Measurements from ENCODE around the gene EHF. TPM values are rescaled to one million over a fixed set of nuclear protein-coding genes. Genes with fewer than 3 reads are reported as not detected.

The EHF gene
- polyA plus RNA-seq, 1 donor from 2014 or later = 0.17 TPM

DNA sequence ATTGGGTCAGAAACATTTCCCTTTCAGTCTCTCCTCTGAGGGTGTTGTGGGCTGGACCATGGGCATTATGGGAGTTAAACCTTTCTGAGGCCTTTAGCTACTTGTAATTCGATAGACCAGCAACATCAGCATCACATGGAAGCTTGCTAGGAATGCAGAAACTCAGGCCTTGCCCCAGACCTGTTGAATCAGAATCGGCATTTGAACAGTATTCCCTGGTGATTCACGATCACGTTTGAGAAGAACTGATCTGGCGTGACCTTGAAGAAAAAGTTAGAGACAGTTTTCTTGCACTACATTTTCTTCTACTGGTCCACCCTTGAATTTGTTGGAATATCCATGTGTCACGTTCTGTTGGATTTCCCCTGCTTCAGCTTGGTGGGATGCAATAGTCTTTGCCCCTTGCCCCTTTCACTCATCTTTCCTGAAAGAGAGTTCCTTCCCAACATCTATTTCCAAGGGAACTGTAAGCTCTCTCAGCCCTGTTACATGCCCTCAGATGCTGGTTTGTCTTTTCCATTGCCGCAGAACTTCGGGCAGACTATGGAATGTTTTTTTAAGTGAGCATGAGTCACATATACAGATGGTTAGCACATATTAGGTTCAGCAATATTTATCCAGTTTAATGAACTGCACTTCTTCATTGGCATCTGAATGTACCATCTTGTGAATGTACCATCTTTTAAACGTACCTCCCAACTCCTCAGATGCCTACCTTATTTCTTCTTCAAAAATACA lies 23.9 kb downstream of the EHF start:
- Histone ChIP-seq H3K9ac (ENCODE audit: low read length) (no peak overlapping the region), H3K27ac (ENCODE audit: low read length) (no peak overlapping the region), H3K4me3 (ENCODE audit: low read length) (no peak overlapping the region), H3K9me2 (ENCODE audit: insufficient read depth, low read length) (no peaks in the 10 kb centered on the region), H3K9me3 (ENCODE audit: low read length) (no peaks in the 10 kb centered on the region), H3K4me2 (ENCODE audit: low read length) (no peak overlapping the region), H2AFZ (ENCODE audit: low read depth, low read length) (no peak overlapping the region), H3K79me2 (replicated peaks; ENCODE audit: insufficient read depth, low read length) (no peaks in the 10 kb centered on the region), H3K27me3 (ENCODE audit: insufficient read depth, low read depth, low read length) (no peaks in the 10 kb centered on the region), H4K20me1 (ENCODE audit: insufficient read depth) (no peaks in the 10 kb centered on the region), H3K36me3 (ENCODE audit: insufficient read depth, low read length) (no peaks in the 10 kb centered on the region), H3F3A (ENCODE audit: insufficient read depth, low read length, poor library complexity, severe bottlenecking) (no peaks in the 10 kb centered on the region)
- TF ChIP-seq, protein P1, sequence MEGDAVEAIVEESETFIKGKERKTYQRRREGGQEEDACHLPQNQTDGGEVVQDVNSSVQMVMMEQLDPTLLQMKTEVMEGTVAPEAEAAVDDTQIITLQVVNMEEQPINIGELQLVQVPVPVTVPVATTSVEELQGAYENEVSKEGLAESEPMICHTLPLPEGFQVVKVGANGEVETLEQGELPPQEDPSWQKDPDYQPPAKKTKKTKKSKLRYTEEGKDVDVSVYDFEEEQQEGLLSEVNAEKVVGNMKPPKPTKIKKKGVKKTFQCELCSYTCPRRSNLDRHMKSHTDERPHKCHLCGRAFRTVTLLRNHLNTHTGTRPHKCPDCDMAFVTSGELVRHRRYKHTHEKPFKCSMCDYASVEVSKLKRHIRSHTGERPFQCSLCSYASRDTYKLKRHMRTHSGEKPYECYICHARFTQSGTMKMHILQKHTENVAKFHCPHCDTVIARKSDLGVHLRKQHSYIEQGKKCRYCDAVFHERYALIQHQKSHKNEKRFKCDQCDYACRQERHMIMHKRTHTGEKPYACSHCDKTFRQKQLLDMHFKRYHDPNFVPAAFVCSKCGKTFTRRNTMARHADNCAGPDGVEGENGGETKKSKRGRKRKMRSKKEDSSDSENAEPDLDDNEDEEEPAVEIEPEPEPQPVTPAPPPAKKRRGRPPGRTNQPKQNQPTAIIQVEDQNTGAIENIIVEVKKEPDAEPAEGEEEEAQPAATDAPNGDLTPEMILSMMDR (IDR thresholded peaks at IDR 0.05; ENCODE audit: poor library complexity, severe bottlenecking) = no peak
- TF ChIP-seq POLR2AphosphoS5 (IDR thresholded peaks at IDR 0.05) (no peak), EP300 (conservative IDR thresholded peaks at IDR 0.05; ENCODE audit: poor library complexity, severe bottlenecking) (no peak), RAD21 (conservative IDR thresholded peaks at IDR 0.05) (no peak), MXI1 (conservative IDR thresholded peaks at IDR 0.05; ENCODE audit: poor library complexity, severe bottlenecking) (no peak), EZH2 (IDR thresholded peaks at IDR 0.05; ENCODE audit: borderline replicate concordance, insufficient read depth, low read length, poor library complexity, severe bottlenecking) (no peak), TAF1 (IDR thresholded peaks at IDR 0.05; ENCODE audit: low read depth) (no peak), SMC3 (conservative IDR thresholded peaks at IDR 0.05; ENCODE audit: poor library complexity) (no peak)
- TF ChIP-seq, protein P2, sequence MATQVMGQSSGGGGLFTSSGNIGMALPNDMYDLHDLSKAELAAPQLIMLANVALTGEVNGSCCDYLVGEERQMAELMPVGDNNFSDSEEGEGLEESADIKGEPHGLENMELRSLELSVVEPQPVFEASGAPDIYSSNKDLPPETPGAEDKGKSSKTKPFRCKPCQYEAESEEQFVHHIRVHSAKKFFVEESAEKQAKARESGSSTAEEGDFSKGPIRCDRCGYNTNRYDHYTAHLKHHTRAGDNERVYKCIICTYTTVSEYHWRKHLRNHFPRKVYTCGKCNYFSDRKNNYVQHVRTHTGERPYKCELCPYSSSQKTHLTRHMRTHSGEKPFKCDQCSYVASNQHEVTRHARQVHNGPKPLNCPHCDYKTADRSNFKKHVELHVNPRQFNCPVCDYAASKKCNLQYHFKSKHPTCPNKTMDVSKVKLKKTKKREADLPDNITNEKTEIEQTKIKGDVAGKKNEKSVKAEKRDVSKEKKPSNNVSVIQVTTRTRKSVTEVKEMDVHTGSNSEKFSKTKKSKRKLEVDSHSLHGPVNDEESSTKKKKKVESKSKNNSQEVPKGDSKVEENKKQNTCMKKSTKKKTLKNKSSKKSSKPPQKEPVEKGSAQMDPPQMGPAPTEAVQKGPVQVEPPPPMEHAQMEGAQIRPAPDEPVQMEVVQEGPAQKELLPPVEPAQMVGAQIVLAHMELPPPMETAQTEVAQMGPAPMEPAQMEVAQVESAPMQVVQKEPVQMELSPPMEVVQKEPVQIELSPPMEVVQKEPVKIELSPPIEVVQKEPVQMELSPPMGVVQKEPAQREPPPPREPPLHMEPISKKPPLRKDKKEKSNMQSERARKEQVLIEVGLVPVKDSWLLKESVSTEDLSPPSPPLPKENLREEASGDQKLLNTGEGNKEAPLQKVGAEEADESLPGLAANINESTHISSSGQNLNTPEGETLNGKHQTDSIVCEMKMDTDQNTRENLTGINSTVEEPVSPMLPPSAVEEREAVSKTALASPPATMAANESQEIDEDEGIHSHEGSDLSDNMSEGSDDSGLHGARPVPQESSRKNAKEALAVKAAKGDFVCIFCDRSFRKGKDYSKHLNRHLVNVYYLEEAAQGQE (IDR thresholded peaks at IDR 0.05; ENCODE audit: borderline replicate concordance) = no peak

DNA sequence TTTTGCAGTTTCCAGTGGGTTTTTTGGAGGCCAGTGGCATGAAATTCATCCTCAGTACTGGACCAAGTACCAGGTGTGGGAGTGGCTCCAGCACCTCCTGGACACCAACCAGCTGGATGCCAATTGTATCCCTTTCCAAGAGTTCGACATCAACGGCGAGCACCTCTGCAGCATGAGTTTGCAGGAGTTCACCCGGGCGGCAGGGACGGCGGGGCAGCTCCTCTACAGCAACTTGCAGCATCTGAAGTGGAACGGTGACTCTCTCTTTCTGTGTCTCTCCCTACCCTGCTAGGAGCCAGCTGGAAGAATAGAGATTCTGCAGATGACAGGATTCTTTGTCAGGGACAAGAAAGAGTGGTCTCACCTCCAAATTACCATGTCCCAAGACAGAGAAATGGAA lies 25.5 kb downstream of the EHF start:
- H3K79me2 ChIP-seq (replicated peaks; ENCODE audit: insufficient read depth, low read length) = no peaks in the 10 kb centered on the region
- no peaks in the 10 kb centered on the region for H3K9me3 ChIP-seq (ENCODE audit: low read length)
- H4K20me1 ChIP-seq (ENCODE audit: insufficient read depth) = no peaks in the 10 kb centered on the region
- H3K27ac ChIP-seq (ENCODE audit: low read length) = no peak overlapping the region
- TF ChIP-seq RAD21 (conservative IDR thresholded peaks at IDR 0.05) = no peak
- no peak for TF ChIP-seq POLR2AphosphoS5 (IDR thresholded peaks at IDR 0.05)
- no peak for TF ChIP-seq SMC3 (conservative IDR thresholded peaks at IDR 0.05; ENCODE audit: poor library complexity)
- TF ChIP-seq, protein P2 (IDR thresholded peaks at IDR 0.05; ENCODE audit: borderline replicate concordance) = no peak
- TF ChIP-seq, protein P1 (IDR thresholded peaks at IDR 0.05; ENCODE audit: poor library complexity, severe bottlenecking) = no peak
- TF ChIP-seq MXI1 (conservative IDR thresholded peaks at IDR 0.05; ENCODE audit: poor library complexity, severe bottlenecking) = no peak
- no peak for TF ChIP-seq TAF1 (IDR thresholded peaks at IDR 0.05; ENCODE audit: low read depth)
- TF ChIP-seq EZH2 (IDR thresholded peaks at IDR 0.05; ENCODE audit: borderline replicate concordance, insufficient read depth, low read length, poor library complexity, severe bottlenecking) = no peak
- no peak for TF ChIP-seq EP300 (conservative IDR thresholded peaks at IDR 0.05; ENCODE audit: poor library complexity, severe bottlenecking)
- no peaks in the 10 kb centered on the region for H3K9me2 ChIP-seq (ENCODE audit: insufficient read depth, low read length)
- no peaks in the 10 kb centered on the region for H3K36me3 ChIP-seq (ENCODE audit: insufficient read depth, low read length)
- no peak overlapping the region for H3K9ac ChIP-seq (ENCODE audit: low read length)
- no peaks in the 10 kb centered on the region for H3K27me3 ChIP-seq (ENCODE audit: insufficient read depth, low read depth, low read length)
- H3F3A ChIP-seq (ENCODE audit: insufficient read depth, low read length, poor library complexity, severe bottlenecking) = no peaks in the 10 kb centered on the region
- H3K4me2 ChIP-seq (ENCODE audit: low read length) = no peak overlapping the region
- no peak overlapping the region for H3K4me3 ChIP-seq (ENCODE audit: low read length)
- no peak overlapping the region for H2AFZ ChIP-seq (ENCODE audit: low read depth, low read length)
